ENCODE results near the gene E2F3.

- TF ChIP-seq, protein P1, sequence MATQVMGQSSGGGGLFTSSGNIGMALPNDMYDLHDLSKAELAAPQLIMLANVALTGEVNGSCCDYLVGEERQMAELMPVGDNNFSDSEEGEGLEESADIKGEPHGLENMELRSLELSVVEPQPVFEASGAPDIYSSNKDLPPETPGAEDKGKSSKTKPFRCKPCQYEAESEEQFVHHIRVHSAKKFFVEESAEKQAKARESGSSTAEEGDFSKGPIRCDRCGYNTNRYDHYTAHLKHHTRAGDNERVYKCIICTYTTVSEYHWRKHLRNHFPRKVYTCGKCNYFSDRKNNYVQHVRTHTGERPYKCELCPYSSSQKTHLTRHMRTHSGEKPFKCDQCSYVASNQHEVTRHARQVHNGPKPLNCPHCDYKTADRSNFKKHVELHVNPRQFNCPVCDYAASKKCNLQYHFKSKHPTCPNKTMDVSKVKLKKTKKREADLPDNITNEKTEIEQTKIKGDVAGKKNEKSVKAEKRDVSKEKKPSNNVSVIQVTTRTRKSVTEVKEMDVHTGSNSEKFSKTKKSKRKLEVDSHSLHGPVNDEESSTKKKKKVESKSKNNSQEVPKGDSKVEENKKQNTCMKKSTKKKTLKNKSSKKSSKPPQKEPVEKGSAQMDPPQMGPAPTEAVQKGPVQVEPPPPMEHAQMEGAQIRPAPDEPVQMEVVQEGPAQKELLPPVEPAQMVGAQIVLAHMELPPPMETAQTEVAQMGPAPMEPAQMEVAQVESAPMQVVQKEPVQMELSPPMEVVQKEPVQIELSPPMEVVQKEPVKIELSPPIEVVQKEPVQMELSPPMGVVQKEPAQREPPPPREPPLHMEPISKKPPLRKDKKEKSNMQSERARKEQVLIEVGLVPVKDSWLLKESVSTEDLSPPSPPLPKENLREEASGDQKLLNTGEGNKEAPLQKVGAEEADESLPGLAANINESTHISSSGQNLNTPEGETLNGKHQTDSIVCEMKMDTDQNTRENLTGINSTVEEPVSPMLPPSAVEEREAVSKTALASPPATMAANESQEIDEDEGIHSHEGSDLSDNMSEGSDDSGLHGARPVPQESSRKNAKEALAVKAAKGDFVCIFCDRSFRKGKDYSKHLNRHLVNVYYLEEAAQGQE (IDR thresholded peaks at IDR 0.05; ENCODE audit: low read depth), result no peak
- TF ChIP-seq YY1 (IDR thresholded peaks at IDR 0.05; ENCODE audit: extremely low read depth, insufficient replicate concordance, low read depth, low read length), result no peak
- TF ChIP-seq TCF7L2 (IDR thresholded peaks at IDR 0.05; ENCODE audit: borderline replicate concordance, extremely low read depth, insufficient read depth, insufficient read length), result no peak
- TF ChIP-seq, protein P2, sequence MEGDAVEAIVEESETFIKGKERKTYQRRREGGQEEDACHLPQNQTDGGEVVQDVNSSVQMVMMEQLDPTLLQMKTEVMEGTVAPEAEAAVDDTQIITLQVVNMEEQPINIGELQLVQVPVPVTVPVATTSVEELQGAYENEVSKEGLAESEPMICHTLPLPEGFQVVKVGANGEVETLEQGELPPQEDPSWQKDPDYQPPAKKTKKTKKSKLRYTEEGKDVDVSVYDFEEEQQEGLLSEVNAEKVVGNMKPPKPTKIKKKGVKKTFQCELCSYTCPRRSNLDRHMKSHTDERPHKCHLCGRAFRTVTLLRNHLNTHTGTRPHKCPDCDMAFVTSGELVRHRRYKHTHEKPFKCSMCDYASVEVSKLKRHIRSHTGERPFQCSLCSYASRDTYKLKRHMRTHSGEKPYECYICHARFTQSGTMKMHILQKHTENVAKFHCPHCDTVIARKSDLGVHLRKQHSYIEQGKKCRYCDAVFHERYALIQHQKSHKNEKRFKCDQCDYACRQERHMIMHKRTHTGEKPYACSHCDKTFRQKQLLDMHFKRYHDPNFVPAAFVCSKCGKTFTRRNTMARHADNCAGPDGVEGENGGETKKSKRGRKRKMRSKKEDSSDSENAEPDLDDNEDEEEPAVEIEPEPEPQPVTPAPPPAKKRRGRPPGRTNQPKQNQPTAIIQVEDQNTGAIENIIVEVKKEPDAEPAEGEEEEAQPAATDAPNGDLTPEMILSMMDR (IDR thresholded peaks at IDR 0.05 in 2 of 3, conservative IDR thresholded peaks at IDR 0.05 in 1 of 3; ENCODE audit: borderline replicate concordance in 1 of 3, insufficient read depth in 1 of 3, low read depth in 2 of 3, low read length in 2 of 3), result no peak
- no peak for TF ChIP-seq POLR2A (IDR thresholded peaks at IDR 0.05; ENCODE audit: borderline replicate concordance, extremely low read depth, insufficient read depth, insufficient read length)
- TF ChIP-seq EZH2 (IDR thresholded peaks at IDR 0.05), result no peak
- no peak for TF ChIP-seq POLR2AphosphoS5 (IDR thresholded peaks at IDR 0.05; ENCODE audit: low read depth, low read length)
Measured at GRCh38 chr6:20448828-20449227, 47.1 kb downstream of the E2F3 start.
